GM19025 (cell line): ENCODE results near the gene SLC25A11.
A peak's percentile ranks its signal among the peaks of the same experiment; 100 is the strongest.
"Not testable (repeated sequence)": the region's sequence is repeated elsewhere in the genome, so short reads cannot be mapped to it uniquely, and the experiment has no call there.

Experiments
- ATAC-seq: cut with Tn5 transposase; IDR thresholded peaks from one replicate; pipeline ENCODE4 v1.9.1; 2021; ENCODE audit warnings: mild to moderate bottlenecking, low read depth, moderate library complexity; ENCODE audit not compliant: unreplicated experiment

The SLC25A11 gene

DNA sequence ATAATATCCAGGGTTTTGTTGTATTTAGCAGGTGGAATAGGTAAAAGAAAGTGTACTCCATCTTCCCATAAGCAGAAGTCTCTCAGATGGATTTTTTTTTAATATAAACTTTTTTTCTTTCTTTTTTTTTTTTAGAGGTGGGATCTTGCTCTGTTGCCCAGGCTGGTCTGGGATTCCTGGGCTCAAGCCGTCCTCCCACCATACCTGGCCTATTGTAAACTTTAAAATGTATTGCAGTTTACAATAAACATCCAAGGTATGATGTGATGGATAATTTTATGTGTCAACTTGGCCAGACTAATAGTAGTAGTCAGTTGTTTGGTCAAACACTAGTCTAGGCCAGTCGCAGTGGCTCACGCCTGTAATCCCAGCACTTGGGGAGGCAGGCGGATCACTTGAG lies 18.5 kb downstream of the SLC25A11 start:
- ATAC-seq: no peak

DNA sequence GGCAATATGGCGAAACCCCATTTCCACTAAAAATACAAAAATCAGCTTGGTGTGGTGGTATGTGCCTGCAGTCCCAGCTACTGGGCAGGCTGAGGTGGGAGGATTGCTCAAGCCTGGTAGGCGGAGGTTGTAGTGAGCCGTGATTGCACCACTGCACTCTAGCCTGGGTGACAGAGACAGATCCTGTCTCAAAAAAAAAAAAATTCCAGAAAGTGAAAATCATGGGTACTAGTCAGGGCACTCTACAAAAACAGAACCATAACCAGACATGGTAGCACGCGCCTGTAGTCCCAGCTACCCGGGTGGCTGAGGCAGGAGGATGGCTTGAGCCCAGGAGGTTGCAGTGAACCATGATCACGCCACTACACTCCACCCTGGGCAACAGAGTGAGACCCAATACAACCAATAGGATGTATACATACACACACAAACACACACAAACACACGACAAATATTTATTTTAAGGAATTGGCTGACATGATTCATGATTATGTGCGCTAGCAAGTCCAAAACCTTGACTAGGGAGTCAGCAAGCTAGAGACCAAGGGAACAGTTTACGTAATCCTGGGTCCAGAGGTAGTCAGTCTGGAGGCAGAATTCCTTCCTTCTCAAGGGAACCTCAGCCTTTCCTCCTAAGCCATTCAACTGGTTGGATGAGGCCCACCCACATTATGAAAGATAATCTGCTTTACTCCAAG lies 19.3 kb downstream of the SLC25A11 start:
- ATAC-seq: no peak

DNA sequence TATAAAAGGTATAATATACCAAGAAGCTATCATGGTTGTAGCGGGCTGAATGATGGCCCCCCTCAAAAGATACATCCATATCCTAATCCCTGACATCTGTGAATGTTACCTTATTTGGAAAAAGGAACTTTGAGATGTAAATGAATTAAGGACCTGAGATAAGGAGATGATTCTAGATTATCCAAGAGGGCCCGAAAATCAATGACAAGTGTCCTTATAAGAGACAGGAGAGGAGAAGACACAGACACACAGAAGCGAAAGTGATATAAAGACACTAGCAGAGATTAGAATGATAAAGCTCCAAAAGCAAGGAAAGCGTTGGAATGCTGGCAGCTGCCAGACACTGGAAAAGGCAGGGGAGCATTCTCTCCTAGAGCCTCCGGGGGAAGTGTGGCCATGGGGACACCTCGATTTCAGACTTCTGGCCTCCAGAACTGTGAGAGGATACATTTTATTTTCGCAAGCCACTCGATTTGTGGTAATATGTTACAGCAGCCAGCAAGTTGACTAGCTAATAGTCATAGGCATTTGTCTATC lies 20.3 kb downstream of the SLC25A11 start:
- ATAC-seq: no peak

DNA sequence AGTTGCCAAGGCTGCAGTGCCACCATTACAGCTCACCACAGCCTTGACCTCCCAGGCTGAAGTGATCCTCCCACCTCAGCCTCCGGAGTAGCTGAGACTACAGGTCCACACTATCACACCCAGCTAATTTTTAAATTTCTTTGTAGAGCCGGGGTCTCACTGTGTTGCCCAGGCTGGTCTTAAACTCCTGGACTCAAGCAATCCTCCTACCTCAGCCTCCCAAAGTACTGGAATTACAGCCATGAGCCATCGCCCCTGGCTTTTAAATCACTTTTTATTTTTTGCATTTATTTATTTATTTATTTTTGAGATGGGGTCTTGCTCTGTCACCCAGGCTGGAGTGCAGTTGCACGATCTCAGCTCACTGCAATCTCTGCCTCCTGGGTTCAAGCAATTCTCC lies 25.3 kb downstream of the SLC25A11 start:
- not testable (repeated sequence) for ATAC-seq

DNA sequence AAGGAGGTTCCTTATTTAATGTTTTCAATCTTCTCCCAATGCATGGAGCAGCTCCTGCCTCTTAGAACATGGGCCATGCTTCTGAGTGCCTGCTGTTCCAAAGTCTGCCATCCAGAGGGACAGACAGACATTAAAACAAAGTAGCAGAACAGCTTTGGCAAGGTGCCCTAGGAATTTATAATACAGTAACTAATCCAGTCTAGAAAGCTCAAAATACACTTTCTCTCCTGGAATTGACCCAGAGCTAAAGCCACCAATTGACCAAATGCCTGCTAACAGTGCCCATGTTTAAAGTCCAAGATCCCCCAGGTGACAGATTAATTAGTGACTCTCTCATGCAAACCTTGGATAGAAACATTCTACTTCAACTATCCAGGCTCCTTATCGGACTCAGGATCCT lies 25.9 kb downstream of the SLC25A11 start:
- no peak for ATAC-seq

DNA sequence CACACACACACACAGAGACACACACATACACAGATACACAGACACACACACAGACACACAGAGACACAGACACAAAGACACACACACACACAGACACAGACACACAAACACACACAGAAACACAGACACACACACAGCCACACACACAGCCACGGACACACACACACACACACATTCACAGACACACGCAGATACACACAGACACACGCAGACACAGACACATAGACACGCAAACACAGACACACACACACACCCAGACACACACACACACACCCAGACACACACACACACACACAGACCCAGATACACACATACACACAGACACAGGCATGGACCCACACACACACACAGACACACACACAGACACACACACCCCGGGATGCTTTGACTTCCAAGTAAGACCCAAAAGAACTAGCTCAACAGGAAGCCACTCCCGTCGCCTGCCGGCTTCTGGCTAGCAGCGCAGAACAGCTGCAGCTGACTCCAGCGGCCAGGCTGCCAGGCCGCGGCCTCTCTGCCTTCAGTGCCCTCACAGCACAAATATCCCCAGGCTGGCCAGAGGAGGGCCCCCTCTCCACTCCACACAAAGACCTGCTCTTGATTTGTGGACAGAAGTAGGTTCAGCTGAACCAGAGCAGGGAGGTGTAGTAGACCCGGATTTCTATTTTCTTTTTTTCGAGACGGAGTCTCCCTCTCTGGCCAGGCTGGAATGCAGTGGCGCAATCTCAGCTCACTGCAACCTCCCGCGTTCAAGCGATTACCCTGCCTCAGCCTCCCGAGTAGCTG lies 30.9 kb downstream of the SLC25A11 start:
- no peak for ATAC-seq

DNA sequence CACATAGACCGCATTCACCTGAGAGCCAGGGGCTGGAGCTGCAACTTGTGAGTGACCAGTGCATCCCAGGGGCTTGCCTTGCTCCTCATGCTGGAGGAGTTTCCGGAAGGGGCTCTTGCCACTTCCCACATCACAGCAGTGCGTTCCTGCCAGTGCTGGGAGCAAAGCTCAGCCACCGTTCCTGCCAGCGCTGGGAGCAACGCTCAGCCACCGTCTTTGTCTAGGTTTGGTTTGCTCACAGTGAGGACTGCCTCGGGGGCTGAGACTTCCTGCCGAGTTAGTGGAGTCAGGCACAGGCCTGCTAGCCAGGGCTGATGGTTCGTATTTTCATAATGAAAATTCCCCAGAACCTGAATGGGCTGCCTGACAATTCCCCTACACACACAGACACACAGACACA lies 31.5 kb downstream of the SLC25A11 start:
- no peak for ATAC-seq

DNA sequence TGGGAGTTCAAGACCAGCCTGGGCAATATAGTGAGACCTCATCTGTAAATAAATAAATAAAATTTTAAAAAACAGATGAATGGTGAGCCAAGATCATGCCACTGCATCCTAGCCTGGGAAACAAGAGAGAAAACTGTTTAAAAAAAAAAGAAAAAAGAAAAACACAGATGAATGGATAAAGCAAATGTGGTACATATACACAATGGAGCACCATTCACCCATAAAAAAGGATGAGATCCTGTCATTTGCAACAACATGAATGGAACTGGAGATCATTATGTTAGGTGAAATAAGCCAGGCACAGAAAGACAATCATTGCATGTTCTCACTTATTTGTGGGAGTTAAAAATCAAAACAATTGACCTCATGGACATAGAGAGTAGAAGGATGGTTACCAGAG lies 33.2 kb downstream of the SLC25A11 start:
- ATAC-seq: not testable (repeated sequence)

DNA sequence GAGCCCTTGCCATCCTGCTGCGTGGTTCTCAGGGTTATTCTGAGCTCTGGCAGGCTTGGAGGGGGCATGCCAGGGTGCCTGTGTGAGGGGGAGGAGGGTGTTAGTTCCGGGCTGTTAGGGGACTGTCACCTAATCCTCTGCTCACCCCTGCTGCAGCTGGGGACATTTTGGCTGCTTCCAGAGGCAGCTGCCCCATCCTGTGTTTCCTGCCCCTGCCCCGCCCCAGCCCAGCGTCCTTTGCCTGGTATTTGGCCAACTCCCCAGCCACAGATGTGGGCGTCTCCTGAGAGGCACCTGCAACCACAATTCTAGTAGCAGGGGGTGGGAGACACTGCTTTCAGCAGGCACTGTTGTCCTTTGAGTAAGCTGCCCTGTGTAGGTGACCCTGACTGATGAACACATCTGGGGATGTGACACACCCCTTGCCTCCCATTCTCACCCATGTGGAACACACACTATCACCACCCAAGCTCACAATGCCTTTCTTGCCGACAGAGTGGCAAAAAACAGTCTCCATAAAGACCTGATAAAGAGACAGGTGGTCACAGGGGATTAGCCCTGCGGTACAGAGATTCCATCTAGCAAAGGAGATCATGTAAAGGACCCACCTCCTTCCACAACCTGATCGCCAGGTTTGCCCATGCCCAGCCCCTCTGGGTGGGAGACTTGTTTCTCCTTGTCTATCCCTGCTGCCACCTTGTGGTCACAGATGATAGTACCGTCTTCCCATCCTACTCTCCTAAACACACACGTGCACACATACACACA lies 36.6 kb downstream of the SLC25A11 start, which contains the start of gene CHRNE:
CHRNE (minus strand) TSS at position 48 of the 768 bp plus-strand sequence; CDS start at position 13, 35 bp downstream.
- no peak for ATAC-seq

DNA sequence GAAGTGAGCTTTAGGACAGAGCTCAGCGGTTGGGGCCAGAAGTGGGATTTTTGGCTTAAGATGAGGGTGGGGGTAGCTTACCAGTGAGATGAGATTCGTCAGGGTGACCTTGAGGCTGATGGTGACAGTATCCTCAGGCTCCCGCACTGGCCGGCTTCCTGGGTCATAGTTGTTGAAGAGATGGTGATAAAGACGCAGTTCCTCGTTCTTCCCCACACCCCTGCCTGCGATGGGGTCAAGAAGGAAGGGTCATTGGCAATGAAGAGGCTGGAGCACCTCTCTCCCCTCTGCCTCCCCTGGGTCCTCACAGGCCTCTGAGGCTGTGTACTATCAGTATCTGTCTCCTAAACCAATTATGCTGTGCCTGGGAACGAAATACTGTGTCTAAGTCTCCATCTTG lies 37.3 kb downstream of the SLC25A11 start:
- no peak for ATAC-seq

DNA sequence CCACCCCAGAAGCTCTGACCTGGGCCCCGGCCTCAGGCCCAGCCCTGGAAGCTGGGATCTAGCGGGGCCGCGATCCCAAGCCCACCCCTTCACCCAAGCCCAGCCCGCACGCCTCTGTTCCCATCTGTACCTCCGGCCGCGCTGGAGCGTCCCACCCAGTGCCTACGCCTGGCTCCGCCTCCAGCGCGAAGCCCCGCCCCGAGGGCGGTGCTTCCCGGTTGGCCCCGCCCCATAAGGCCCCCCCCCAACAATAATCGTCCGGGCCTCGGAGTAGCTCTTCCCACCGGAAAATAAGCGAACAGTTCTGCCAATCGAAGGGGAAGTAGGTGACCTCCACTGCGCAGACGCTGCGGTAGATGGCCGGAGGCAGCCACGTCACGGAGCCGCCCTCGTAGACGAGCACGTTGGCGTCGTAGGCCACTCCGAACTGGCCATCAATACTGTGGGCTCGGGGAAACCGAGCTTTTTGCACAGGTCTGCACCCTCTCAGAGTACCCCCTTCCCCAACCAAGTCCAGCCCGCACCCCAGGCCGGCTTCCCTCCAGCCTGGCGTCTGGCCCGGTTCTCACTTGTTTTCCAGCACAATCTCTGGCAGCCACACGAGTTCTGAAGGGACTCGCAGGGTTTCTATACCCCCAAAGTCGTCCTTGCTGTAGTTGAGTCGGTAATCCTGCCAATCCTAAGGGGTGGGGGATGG lies 38.0 kb downstream of the SLC25A11 start:
- no peak for ATAC-seq

DNA sequence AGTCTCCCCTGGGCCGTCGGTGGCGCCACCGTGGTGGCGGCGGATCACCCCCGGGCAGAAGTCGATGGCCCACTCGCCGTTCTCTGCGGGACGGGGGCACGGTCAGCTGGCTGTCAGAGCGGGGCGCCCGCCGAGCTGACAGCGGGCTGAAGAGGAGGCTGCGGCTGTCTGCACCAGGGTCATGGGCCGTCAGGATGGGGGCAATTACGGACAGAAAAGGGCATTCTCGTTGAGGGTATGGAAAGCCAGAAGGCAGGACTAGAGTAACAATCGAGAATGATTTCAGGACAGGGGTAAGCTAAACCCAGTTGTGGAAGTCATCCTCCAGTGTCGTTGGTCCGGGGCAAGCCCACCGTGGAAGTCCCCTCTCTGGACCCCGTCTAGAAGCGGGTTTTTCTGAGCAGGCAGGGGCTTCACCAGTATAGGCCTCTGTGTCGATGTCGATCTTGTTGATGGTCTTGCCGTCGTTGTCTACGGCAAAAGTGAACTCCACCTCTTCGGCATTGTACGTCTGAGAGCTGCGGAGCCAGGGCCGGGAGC lies 38.7 kb downstream of the SLC25A11 start:
- no peak for ATAC-seq

DNA sequence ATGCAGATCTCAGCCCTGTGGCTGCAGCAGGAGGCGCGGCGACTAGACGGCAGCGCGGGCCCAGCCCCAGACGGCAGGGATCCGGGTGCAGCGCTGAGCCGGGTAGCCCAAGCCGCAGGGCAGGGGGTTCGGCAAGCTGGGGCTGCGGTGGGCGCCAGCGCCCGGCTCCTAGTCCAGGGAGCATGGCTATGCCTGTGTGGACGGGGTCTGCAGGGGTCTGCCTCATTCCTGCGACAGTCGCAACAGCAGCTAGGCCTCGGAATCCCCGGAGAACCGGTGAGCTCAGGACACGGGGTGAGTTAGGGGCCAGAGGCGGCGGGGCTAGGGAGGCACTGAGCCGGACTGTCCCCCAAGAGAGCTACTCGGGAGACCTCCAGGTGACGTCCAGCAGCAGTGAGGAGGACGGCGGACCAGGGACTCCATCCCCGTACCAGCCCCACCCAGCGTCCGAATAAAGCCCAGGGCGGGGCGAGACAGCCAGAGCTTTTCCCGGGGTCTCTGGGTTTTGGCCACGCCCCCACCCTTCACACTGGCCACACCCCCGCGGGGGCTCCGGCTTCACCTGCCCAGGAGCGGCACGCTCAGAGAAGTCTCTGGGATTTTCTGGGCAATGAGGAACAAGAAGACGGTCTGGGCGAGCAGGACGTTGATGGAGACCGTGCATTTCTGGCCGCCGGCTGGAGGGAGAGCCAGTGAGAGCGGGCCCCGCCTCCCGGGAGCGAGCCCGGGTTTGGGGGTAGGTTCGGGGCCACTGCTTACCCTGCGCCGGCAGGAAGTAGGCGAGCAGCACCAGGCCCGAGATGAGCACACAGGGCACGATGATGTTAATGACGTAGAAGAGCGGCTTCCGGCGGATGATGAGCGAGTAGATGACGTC lies 39.4 kb downstream of the SLC25A11 start:
- ATAC-seq: no peak

DNA sequence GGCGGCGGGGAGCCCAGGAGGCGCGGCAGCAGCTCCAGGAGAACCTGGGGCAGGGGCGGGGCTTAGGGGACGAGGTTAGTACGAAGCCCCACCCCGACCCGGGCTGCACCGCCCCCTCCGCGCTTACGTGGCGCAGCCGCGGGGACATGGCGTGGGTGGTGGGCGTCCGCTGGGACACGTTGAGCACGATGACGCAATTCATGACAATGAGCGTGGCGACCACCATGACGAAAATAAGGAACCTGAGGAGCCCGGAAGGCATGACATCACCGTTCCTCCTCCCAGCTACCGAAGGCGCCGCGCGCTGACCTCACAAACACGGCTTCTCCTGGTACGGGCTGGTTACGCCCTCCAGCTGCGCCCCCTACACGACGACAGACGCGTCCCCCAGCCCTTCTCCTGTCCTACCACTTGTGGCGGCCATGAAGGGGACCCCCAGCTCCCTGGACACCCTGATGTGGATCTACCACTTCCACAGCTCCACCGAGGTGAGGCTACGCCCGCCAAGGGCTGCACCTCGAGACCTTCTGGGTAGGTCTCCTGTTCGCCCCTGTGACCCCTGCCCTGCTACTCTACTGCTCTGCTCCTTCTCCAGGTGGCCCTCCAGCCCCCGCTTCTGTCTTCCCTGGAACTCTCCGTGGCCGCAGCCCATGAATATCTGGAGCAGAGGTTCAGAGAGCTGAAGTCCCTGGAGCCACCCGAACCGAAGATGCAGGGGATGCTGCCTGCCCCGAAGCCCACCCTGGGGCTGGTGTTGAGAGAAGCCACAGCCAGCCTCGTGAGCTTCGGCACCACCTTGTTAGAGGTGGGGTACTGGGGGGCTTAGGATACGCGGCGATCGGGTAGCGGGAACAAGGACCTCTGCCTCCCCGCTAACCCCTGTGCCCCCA lies 40.3 kb downstream of the SLC25A11 start, which contains the start of gene C17orf107:
C17orf107 (plus strand) TSS at position 196 of the 890 bp plus-strand sequence; CDS start at position 423, 227 bp downstream.
- peak; percentile 59 for ATAC-seq

DNA sequence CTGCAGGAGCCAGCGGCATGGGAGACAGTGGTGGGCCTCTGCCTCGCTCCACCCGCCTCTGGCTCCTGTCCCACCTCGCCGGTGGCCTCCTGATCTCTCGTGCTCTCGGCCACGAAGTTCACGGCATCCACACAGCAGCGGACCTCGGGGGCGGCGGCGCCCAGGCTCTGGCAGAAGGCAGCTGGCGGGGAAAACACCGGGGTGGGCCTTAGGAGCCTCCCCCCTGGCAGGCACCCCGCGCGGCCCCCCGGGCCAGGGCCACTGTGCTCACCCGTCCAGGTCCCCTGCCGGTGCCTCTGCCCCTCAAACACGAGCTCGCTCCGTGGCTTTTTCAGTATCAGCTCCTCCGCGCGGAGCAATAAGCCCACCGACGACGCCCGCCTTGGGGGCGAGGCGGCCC lies 40.9 kb downstream of the SLC25A11 start:
- ATAC-seq: peak; percentile 11

DNA sequence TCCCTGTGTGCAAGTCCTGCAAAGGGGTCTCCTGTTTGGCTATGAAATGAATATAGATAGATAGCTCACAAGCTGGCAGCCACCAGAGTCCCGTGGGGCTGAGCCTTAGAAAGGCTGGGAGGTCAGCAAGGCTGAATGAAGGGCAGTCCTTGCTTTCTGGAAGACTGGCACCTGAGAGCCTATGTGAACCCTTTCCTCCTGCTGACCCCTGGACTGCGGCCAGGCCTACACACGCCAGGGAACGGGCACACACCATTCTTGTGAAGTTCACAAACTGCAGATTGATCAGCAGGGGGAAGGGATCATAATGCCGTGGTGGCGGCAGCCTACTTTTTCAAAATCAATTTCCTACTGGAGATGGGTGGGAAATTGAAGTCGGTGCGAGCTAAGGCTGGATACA lies 41.5 kb downstream of the SLC25A11 start:
- ATAC-seq: no peak

DNA sequence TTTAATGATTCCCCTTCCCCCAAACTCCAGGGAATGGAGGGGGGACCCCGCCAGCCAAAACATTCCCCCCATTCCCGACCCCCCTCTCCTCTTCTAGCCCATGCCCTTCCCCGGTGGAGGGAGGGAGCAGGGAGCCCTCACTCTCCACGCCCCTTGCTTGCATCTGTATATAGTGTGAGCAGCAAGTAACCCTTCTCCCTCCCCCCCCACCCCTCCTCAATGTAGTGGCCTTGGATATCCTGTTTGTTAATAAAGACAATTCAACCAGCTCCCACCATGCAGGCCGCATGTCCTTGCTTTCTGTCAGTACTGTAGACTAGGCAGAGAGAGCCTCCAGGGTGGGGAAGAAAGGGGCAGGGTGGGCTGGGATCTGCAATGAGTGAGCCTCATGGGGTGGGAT lies 42.1 kb downstream of the SLC25A11 start:
- ATAC-seq: no peak

DNA sequence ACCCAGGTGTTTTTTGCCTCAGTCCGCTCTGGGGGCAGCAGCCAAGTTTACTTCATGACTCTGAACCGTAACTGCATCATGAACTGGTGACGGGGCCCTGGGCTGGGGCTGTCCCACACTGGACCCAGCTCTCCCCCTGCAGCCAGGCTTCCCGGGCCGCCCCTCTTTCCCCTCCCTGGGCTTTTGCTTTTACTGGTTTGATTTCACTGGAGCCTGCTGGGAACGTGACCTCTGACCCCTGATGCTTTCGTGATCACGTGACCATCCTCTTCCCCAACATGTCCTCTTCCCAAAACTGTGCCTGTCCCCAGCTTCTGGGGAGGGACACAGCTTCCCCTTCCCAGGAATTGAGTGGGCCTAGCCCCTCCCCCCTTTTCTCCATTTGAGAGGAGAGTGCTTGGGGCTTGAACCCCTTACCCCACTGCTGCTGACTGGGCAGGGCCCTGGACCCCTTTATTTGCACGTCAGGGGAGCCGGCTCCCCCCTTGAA lies 42.6 kb downstream of the SLC25A11 start:
- ATAC-seq: no peak
